Gastrocnemius medialis (tissue), 4 donors: ENCODE results near the gene FRAS1. TPM values are rescaled to one million over a fixed set of nuclear protein-coding genes. Genes with fewer than 3 reads are reported as not detected.

Source experiments
- ATAC-seq, 2 donors: fragments of 150-250 bp; one replicate each; pipeline ENCODE4 v1.9.1; 2016
- DNase-seq, 2 donors: peaks; one replicate each; pipeline ENCODE4 v3.0.0-alpha.2; 2019
- H3K27ac ChIP-seq, 4 donors: fragments of 200-600 bp; sonication (generic); 1 replicate in 1 of 4; 2 replicates in 3 of 4; pipeline ENCODE4 v1.5.1; 2016 to 2018; ENCODE audit warnings: mild to moderate bottlenecking in 2 of 4, moderate library complexity in 1 of 4
- H3K27me3 ChIP-seq, 3 donors: fragments of 200-600 bp; sonication (generic) in 2 of 3; 1 replicate in 1 of 3; 2 replicates in 2 of 3; pipeline versions ENCODE4 v1.5.1 to v1.6.0; 2016 to 2019; ENCODE audit warnings: mild to moderate bottlenecking in 1 of 3, moderate library complexity in 1 of 3
- H3K36me3 ChIP-seq, 2 donors: fragments of 200-600 bp; sonication (generic) in 1 of 2; one replicate each; pipeline ENCODE4 v1.5.1; 2017 to 2018
- H3K4me1 ChIP-seq, 2 donors: fragments of 200-600 bp; sonication (generic) in 1 of 2; one replicate each; pipeline ENCODE4 v1.5.1; 2016 to 2017; ENCODE audit warnings: mild to moderate bottlenecking in 2 of 2
- H3K4me3 ChIP-seq, 4 donors: fragments of 200-600 bp; sonication (generic) in 3 of 4; 1 replicate in 1 of 4; 2 replicates in 3 of 4; pipeline ENCODE4 v1.5.1; 2016 to 2019; ENCODE audit warnings: mild to moderate bottlenecking in 2 of 4
- H3K9me3 ChIP-seq, 3 donors: fragments of 200-600 bp; sonication (generic) in 2 of 3; 1 replicate in 1 of 3; 2 replicates in 2 of 3; pipeline ENCODE4 v1.5.1; 2016 to 2019
- CTCF ChIP-seq, 5 experiments: fragments of 450-650 bp in 3 of 5; fragments of 200-600 bp in 2 of 5; sonication (generic) in 2 of 5; IDR thresholded peaks in 4 of 5; conservative IDR thresholded peaks in 1 of 5; 1 replicate in 4 of 5; 2 replicates in 1 of 5; pipeline ENCODE4 v1.5.1; 2016 to 2019; ENCODE audit warnings: antibody characterized with exemption in 5 of 5, mild to moderate bottlenecking in 3 of 5, moderate library complexity in 3 of 5
- POLR2A ChIP-seq, 2 donors: fragments of 450-650 bp; IDR thresholded peaks; one replicate each; pipeline ENCODE4 v1.6.1; 2017; ENCODE audit warnings: antibody characterized with exemption in 2 of 2, mild to moderate bottlenecking in 2 of 2, moderate library complexity in 2 of 2
- in situ Hi-C, 4 donors: fragments of 200-750 bp; cut with MboI; loops; one replicate each; pipeline versions ENCODE4 v1.15.0 to v1.8.0; 2017; ENCODE audit warnings: low sequenced_read_pairs in 4 of 4
- intact Hi-C: fragments of 100-400 bp; cut with DNase I; formaldehyde crosslinking; loops from one replicate; pipeline ENCODE4 v1.15.1; 2023; ENCODE audit warnings: low total_unique reads
- total RNA-seq, 4 donors: library from RNA; depleted of rRNA; stranded (reverse); fragments of >200 nt; gene quantifications; one replicate each; pipeline versions ENCODE4 v1.1.0 to v1.2.3, GENCODE V29; 2016

FRAS1 gene
- total RNA-seq, 4 donors from 2014 or later = 0.39 to 0.64 (median 0.46) TPM

- intact Hi-C loops (no loop called here), in situ Hi-C loops (no loop called here)
- Histone ChIP-seq H3K4me3 (no peak overlapping the region), H3K9me3 (no peaks in the 10 kb centered on the region), H3K4me1 (no peaks in the 10 kb centered on the region), H3K27ac (no peak overlapping the region), H3K27me3 (no peaks in the 10 kb centered on the region), H3K36me3 (no peaks in the 10 kb centered on the region)
- TF ChIP-seq CTCF (IDR thresholded peaks at IDR 0.05 in 4 of 5, conservative IDR thresholded peaks at IDR 0.05 in 1 of 5) (no peak), POLR2A (IDR thresholded peaks at IDR 0.05) (no peak)
- no peak for DNase-seq
- ATAC-seq = no peak
These were observed 394.3 kb downstream of the FRAS1 start for GRCh38 chr4:78451407-78451806.

- no peak for TF ChIP-seq POLR2A (IDR thresholded peaks at IDR 0.05)
- no peak for TF ChIP-seq CTCF (IDR thresholded peaks at IDR 0.05 in 4 of 5, conservative IDR thresholded peaks at IDR 0.05 in 1 of 5)
These were observed 396.9 kb downstream of the FRAS1 start for GRCh38 chr4:78454016-78454415.

GRCh38 chr4:78457751-78458150 lies 400.6 kb downstream of the FRAS1 start:
- Histone ChIP-seq H3K4me1 (no peaks in the 10 kb centered on the region), H3K27ac (no peak overlapping the region), H3K9me3 (no peaks in the 10 kb centered on the region), H3K4me3 (no peak overlapping the region), H3K27me3 (no peaks in the 10 kb centered on the region), H3K36me3 (no peaks in the 10 kb centered on the region)
- DNase-seq (no peak), ATAC-seq (no peak)
- in situ Hi-C loops (no loop called here), intact Hi-C loops (no loop called here)
- TF ChIP-seq POLR2A (IDR thresholded peaks at IDR 0.05) (no peak), CTCF (IDR thresholded peaks at IDR 0.05 in 4 of 5, conservative IDR thresholded peaks at IDR 0.05 in 1 of 5) (no peak)

More at GRCh38 chr4:78454016-78454415, 396.9 kb downstream of the FRAS1 start:
- Histone ChIP-seq H3K4me1 (no peaks in the 10 kb centered on the region), H3K27me3 (no peaks in the 10 kb centered on the region), H3K27ac (no peak overlapping the region), H3K9me3 (no peaks in the 10 kb centered on the region), H3K4me3 (no peak overlapping the region), H3K36me3 (no peaks in the 10 kb centered on the region)
- intact Hi-C loops (no loop called here), in situ Hi-C loops (no loop called here)
- ATAC-seq (no peak), DNase-seq (no peak)

GRCh38 chr4:78459327-78459726 lies 402.2 kb downstream of the FRAS1 start:
- in situ Hi-C loops (no loop called here), intact Hi-C loops (no loop called here)
- no peak overlapping the region for H3K4me3 ChIP-seq
- H3K4me1 ChIP-seq = no peaks in the 10 kb centered on the region
- ATAC-seq = no peak
- no peaks in the 10 kb centered on the region for H3K9me3 ChIP-seq
- no peak overlapping the region for H3K27ac ChIP-seq
- DNase-seq = no peak
- no peaks in the 10 kb centered on the region for H3K36me3 ChIP-seq
- TF ChIP-seq CTCF (IDR thresholded peaks at IDR 0.05 in 4 of 5, conservative IDR thresholded peaks at IDR 0.05 in 1 of 5) = no peak
- TF ChIP-seq POLR2A (IDR thresholded peaks at IDR 0.05) = no peak
- no peaks in the 10 kb centered on the region for H3K27me3 ChIP-seq

DNA sequence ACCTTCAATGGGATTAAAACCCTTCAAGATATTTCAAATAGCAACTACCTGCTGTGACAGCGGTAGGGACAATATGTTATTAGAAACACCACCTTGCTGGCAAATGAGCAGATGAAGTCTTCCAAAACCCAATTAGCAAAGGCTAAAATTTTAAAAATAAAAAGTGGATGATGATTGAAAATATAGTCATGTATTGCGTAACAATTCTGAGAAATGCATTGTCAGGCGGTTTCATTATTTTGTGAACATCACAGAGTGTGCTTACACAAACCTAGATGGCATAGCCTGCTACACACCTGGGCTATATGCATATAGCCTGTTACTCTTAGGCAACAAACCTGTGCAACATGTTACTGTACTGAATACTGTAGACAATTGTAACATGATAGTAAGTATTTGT lies 403.2 kb downstream of the FRAS1 start:
- Histone ChIP-seq H3K4me1 (no peaks in the 10 kb centered on the region), H3K4me3 (no peak overlapping the region), H3K36me3 (no peaks in the 10 kb centered on the region), H3K9me3 (no peaks in the 10 kb centered on the region), H3K27me3 (no peaks in the 10 kb centered on the region), H3K27ac (no peak overlapping the region)
- in situ Hi-C loops = no loop called here
- DNase-seq (no peak), ATAC-seq (no peak)
- intact Hi-C loops = no loop called here
- TF ChIP-seq POLR2A (IDR thresholded peaks at IDR 0.05) = no peak
- TF ChIP-seq CTCF (IDR thresholded peaks at IDR 0.05 in 4 of 5, conservative IDR thresholded peaks at IDR 0.05 in 1 of 5) = no peak
